ENCODE measurements around the gene MEX3C.

MEX3C gene

DNA sequence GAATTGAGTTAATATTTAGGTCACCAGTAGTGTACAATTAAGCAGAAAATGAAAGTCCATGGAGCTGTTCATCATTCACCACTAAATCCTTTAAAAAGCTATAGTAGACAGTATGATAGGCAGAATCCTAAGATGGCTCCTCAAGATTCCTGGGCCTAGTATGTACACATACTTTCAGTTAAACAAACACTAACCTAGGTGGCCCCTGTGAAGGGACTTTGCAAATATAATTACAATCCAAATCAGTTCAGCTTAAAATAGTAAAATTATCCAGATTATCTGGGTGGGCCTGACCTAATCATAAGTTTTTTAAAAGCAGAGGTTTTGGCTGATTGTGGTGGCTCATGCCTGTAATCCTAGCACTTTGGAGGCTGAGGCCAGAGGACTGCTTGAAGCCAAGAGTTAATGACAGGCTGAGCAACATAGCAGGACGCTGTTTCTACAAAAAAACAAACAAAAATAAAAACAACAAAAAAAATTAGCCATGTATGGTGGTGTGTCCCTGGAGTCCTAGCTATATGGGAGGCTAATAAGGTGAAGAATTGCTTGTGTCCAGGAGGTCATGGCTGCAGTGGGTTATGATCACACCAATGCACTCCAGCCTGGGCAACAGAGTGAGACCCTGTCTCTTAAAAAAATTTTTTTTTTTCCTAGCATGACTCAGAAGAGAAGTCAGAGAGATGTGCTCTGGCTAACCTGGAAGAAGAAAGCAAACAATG is 13.9 kb downstream of the MEX3C start:
- H3K4me3 ChIP-seq (ENCODE audit: control insufficient read depth, low read depth, low read length) = no peak overlapping the region
- no peak for DNase-seq (ENCODE audit: low read depth)
- TF ChIP-seq, protein P1, sequence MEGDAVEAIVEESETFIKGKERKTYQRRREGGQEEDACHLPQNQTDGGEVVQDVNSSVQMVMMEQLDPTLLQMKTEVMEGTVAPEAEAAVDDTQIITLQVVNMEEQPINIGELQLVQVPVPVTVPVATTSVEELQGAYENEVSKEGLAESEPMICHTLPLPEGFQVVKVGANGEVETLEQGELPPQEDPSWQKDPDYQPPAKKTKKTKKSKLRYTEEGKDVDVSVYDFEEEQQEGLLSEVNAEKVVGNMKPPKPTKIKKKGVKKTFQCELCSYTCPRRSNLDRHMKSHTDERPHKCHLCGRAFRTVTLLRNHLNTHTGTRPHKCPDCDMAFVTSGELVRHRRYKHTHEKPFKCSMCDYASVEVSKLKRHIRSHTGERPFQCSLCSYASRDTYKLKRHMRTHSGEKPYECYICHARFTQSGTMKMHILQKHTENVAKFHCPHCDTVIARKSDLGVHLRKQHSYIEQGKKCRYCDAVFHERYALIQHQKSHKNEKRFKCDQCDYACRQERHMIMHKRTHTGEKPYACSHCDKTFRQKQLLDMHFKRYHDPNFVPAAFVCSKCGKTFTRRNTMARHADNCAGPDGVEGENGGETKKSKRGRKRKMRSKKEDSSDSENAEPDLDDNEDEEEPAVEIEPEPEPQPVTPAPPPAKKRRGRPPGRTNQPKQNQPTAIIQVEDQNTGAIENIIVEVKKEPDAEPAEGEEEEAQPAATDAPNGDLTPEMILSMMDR (conservative IDR thresholded peaks at IDR 0.05; ENCODE audit: control insufficient read depth, insufficient read depth, low read depth, low read length) = no peak

DNA sequence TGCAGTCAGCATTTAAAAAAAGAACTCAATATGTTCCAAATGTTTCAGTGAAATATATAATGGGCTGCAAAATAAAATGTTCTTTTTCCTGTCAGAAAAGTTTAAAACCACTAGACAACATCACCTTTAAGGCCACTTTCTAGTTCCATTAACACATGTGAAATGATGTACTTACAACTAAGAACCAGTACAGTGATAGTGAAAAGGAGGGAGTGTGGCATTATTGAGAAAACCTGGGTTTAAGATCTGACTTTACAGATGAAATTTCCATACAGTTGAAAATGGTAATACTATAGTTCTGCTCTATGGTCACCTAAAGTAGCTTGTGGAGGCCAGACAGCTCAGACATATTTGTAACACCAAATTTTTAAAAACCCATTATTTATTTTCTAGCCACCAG is 14.7 kb downstream of the MEX3C start:
- DNase-seq (ENCODE audit: low read depth) = no peak
- H3K4me3 ChIP-seq (ENCODE audit: control insufficient read depth, low read depth, low read length) = no peak overlapping the region
- TF ChIP-seq, protein P1 (conservative IDR thresholded peaks at IDR 0.05; ENCODE audit: control insufficient read depth, insufficient read depth, low read depth, low read length) = no peak

DNA sequence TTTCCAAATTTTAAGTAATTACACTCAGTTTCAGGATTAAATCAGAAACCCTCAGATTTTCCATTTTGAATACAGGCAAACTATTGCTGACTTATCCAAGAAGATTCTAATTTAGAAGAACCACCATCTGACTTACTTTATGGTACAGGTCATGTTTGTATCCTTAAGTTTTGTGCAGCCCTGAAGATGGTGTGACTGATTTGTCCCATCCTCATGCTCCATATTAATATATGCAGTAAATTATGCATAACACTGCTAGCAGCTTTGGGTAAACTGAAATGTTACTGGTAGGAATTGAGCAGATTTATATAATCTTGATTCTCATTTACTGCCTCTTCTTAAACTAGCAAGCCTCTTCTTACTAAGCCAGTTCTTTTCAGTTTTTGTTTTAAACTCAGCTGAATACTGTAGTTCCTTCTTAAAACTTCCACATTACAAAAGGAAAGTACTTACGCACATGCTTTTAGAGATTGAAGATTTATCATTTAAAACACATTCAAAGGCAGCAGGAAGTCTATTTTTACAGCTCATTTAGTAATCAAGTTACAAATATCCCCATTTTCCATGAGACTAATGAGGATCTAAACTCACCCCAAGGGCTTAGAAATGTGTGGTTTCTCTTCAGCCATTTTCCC is 25.7 kb downstream of the MEX3C start:
- no peak overlapping the region for H3K4me3 ChIP-seq (ENCODE audit: control insufficient read depth, low read depth, low read length)
- TF ChIP-seq, protein P1 (conservative IDR thresholded peaks at IDR 0.05; ENCODE audit: control insufficient read depth, insufficient read depth, low read depth, low read length) = no peak
- DNase-seq (ENCODE audit: low read depth) = no peak

DNA sequence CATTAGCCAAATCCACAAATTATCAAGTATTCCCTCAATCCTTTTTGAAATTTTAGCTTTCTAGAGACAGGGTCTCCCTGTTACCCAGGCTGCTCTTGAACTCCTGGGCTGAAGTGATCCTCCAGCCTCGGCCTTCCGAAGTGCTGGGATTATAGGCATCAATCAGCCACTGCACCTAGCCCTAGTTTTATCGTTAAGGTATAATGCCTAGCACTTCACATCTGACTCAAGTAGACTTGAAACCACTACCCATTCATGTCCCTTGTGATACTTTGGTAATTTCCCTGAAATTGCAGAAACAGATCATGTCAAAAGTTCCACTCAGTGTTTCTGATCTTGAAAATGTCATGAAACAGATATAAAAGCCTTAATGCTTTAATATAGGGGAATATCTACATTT is 26.3 kb downstream of the MEX3C start:
- TF ChIP-seq, protein P1 (conservative IDR thresholded peaks at IDR 0.05; ENCODE audit: control insufficient read depth, insufficient read depth, low read depth, low read length) = no peak
- no peak for DNase-seq (ENCODE audit: low read depth)
- no peak overlapping the region for H3K4me3 ChIP-seq (ENCODE audit: control insufficient read depth, low read depth, low read length)

DNA sequence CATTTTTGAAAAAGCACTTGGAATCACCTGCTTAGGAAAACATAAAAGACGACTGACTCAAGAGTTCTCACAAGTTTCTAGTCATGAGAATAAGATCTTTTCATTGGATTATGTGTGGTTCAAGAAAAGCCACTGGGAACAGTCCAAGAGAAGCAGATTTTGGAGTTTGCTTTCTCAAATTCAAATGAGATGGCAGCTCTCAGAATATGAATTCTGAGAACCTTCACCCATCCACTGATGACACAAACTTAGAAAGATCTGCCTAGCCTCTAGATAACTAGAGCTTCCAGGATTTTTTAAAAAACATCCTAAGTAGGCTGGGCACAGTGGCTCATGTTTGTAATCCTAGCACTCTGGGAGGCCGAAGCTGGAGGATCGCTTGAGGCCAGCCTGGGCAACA is 26.8 kb downstream of the MEX3C start:
- no peak for DNase-seq (ENCODE audit: low read depth)
- TF ChIP-seq, protein P1 (conservative IDR thresholded peaks at IDR 0.05; ENCODE audit: control insufficient read depth, insufficient read depth, low read depth, low read length) = no peak
- no peak overlapping the region for H3K4me3 ChIP-seq (ENCODE audit: control insufficient read depth, low read depth, low read length)

DNA sequence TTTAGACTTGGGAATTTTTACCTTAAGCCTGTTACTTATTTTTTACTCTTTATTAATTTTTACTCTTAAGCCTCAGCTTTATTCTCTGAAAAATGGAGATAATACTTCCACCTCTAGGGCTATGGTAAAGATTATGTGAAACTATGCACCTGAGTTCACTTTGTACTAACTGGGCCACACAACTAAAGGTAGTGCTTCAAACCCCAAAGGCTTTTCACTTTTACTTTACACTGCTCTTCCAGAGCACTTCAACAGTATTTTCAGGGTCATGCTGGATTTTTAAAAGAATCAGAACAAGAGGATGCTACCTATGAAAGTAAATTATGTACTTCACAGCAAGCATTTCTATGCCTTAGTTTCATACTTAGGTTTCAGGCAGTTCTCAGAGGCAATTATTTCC is 27.8 kb downstream of the MEX3C start:
- TF ChIP-seq, protein P1 (conservative IDR thresholded peaks at IDR 0.05; ENCODE audit: control insufficient read depth, insufficient read depth, low read depth, low read length) = no peak
- no peak for DNase-seq (ENCODE audit: low read depth)
- no peak overlapping the region for H3K4me3 ChIP-seq (ENCODE audit: control insufficient read depth, low read depth, low read length)

All from fibroblast of mammary gland (primary cell).